AG04449 (cell line): Measurements from ENCODE around the gene SCGN.

ENCODE experiments used
- CTCF ChIA-PET: fragments of 350-600 bp; formaldehyde crosslinking; extraction: SDS; loops from one replicate; lab custom pipeline; 2021; ENCODE audit warnings: antibody characterized with exemption; lab: Yijun Ruan, JAX
- POLR2A ChIA-PET: fragments of 400-600, 350-600 bp; formaldehyde crosslinking; extraction: SDS; loops from one replicate; lab custom pipeline; 2020; ENCODE audit warnings: antibody characterized with exemption, inconsistent platforms; lab: Yijun Ruan, JAX
- DNase-seq: peaks from one replicate; pipeline ENCODE4 v3.0.0-alpha.2; 2010; ENCODE audit warnings: low read depth, low spot score
- H3K4me3 ChIP-seq: 2 replicates; pipeline ENCODE4 v1.5.1; 2011; ENCODE audit warnings: low read depth, mild to moderate bottlenecking, control low read depth, low read length
- TF ChIP-seq, protein P1 (sequence below): IDR thresholded peaks from one replicate; pipeline ENCODE4 v1.5.1; 2011; ENCODE audit warnings: mild to moderate bottlenecking, moderate library complexity, low read length, control low read depth, inconsistent platforms; ENCODE audit not compliant: insufficient read depth; ENCODE audit errors: missing control alignments

The SCGN gene

DNA sequence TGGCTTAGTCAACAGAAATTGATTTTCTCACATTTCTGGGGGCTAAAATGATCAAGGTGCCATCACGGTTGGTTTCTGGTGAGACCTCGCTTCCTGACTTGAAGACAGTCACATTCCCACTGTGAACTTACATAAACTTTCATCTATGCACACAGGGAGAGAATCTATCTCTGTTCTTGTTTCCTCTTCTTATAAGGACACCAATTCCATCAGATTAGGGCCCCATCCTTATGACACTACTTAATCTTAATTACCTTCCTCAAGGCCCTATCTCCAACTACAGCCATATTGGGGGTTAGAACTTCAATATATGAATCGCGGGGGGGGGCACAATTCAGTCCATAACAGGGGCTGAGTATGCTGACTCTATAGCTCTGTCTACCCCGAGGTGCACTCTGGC lies 10.6 kb upstream of the SCGN start:
- ChIA-PET CTCF (no interaction called here), POLR2A (no interaction called here)
- no peak overlapping the region for H3K4me3 ChIP-seq
- no peak for DNase-seq
- TF ChIP-seq, protein P1, sequence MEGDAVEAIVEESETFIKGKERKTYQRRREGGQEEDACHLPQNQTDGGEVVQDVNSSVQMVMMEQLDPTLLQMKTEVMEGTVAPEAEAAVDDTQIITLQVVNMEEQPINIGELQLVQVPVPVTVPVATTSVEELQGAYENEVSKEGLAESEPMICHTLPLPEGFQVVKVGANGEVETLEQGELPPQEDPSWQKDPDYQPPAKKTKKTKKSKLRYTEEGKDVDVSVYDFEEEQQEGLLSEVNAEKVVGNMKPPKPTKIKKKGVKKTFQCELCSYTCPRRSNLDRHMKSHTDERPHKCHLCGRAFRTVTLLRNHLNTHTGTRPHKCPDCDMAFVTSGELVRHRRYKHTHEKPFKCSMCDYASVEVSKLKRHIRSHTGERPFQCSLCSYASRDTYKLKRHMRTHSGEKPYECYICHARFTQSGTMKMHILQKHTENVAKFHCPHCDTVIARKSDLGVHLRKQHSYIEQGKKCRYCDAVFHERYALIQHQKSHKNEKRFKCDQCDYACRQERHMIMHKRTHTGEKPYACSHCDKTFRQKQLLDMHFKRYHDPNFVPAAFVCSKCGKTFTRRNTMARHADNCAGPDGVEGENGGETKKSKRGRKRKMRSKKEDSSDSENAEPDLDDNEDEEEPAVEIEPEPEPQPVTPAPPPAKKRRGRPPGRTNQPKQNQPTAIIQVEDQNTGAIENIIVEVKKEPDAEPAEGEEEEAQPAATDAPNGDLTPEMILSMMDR: no peak

DNA sequence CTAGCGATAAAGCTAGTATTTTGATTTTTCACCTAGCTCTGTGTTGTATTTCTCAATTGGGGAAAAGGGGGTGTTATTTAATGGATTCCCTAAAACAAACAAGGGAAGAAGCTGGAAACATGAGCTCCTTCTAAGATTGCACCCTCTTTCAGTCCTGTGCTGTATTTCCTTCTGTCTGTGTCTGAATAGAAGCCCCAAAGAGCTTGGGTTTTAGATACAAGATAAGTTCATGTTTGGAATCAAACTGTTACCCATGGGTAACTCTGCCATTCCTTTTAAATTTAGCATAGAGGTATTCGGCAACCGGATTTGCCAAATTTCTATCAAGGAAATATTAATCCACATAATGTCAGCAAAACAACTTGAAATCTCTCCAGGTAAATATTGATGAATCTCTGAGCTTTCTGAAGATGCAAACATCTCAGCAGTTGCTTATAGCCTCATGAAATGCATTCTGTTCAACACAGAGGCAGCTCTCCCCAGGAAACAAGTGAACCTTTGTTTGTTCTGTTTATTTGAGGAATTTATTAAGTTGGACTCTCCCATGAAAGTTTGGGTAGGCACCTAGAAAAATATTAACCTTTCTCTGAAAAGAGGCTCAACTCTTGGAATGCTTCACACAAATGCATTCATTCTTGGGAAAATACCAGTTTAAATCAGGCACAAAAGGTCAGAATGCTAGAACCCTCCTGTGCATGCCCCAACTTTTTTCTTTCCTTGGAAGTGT lies 9.9 kb upstream of the SCGN start:
- no peak for DNase-seq
- ChIA-PET POLR2A (no interaction called here), CTCF (no interaction called here)
- TF ChIP-seq, protein P1: no peak
- no peak overlapping the region for H3K4me3 ChIP-seq

DNA sequence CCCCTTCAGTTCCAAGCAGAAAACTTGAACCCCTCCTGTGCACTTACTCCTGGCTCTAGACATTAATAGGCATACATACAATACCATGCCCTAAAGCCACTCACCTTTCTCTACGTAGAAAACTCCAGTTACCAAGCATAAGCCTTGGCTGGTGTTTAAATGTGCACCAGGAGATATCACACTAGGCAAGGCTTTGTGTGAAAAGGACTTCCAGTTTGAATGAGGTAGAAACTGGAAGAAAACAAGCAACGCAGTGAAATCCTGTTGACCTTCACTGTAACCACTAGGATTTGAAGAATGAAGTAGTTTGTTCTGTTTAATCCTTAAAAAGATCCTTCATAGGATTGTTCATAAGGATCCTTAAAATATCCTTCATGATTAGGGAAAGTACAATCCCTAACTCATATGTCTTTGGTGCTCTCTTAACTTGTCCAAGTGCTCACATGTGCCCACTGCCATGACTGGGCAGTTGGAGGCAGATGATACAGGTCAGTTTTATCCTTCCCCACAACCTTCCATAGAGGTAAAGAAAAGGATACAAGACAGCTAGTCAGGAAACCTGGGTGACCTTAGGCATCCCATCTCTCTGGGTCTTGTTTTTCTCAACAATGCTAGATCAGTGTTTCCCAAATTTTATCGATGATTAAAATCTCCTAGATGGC lies 9.2 kb upstream of the SCGN start:
- DNase-seq: no peak
- ChIA-PET CTCF (no interaction called here), POLR2A (no interaction called here)
- TF ChIP-seq, protein P1: no peak
- H3K4me3 ChIP-seq: no peak overlapping the region

DNA sequence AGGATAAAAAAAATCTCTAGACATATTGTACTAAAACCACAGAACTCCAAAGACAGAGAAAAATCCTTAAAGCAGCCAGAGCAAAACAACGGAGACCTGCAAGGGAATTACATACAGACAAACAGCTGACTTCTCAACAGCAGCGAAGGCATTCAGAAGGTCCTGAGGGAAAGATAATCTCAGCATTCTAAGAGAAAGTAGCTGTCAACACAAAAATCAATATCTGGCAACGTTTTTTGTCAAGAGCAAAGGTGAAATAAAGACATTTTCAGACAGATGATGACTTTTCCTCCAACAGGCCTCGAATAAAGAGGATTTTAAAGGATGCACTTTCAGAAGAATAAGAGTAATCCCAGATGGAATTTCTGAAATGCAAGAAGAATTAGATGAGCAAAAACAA lies 6.1 kb upstream of the SCGN start:
- ChIA-PET POLR2A (no interaction called here), CTCF (no interaction called here)
- H3K4me3 ChIP-seq: no peak overlapping the region
- DNase-seq: no peak
- TF ChIP-seq, protein P1: no peak

DNA sequence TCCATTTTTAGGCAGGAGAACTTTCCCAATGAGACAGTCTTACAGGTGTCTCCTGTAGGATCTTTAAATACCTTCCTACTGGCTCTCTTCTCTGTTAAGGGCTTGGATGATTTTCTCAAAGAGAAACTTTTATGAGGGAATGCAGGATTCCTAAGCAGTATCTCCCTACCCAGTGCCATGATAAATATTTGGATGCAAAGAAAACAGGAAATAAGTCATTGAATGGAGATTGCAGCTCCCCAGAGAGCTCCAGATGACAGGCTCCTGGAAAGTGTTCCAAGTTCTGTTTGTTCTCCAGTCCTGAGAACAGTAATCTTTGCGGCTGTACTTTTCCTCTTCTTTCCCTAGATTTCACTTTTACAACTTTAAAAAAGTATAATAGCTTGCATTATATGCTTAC lies 2.4 kb upstream of the SCGN start:
- ChIA-PET POLR2A (no interaction called here), CTCF (no interaction called here)
- TF ChIP-seq, protein P1: no peak
- no peak for DNase-seq
- H3K4me3 ChIP-seq: no peak overlapping the region

DNA sequence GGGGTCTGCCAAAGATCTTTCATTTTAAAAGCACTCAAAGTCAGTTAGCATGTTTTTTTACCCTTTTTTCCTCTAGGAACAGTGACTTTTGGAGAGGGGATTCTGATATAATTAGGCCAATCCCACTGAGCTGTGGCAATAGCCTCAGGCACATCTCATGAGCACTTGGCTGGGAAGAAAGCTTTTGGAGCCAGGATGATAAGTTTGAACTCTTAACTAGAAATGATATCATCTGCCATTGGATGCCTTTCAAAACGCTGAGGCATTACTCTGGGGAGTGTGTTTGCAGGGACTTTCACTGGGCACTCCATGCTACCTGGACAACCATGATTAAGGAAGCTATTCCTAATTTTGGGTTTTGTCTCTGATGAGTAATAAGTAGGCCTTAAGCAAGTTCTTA lies 3.7 kb downstream of the SCGN start:
- ChIA-PET CTCF (no interaction called here), POLR2A (no interaction called here)
- H3K4me3 ChIP-seq: no peak overlapping the region
- TF ChIP-seq, protein P1: no peak
- no peak for DNase-seq
